ENCODE results near the gene PHACTR1. TPM values are rescaled to one million over a fixed set of nuclear protein-coding genes. Genes with fewer than 3 reads are reported as not detected.

PHACTR1 gene
- total RNA-seq, 1 experiment from 2014 or later = not detected

DNA sequence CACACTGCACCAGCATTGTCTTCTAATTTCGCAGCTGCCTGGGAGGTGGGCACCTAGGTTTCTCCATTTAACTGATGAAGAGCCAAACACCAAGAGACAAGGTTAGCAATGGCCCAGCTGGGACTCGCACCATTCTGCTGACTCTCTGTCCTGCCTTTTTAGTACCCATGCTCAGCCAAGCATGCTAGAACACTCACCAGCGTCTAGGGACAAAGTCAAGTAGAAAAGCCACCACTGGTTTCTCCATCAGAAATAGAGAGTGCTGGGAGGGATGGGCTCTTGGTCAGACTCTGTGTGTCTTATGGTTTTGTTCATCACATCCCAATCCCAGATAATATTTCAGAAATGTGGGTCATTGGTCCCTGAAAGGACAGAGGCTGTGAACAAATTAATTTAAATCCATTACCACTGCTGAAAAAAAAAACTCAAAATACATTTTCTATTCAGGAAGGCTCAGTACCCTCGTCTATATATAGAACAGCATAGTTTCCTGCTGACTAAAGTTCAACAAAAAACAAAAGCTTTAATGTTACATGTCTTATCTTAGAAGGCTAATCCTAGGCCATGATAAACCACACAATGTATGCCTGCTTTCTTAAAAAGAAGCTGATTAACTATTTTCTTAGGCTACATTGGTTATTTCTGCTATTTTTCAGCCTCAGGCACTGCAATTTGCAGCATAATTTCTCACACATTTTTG, 500.8 kb downstream of the PHACTR1 start:
- H3K4me2 ChIP-seq (ENCODE audit: low read length) = no peak overlapping the region
- POLR2A ChIA-PET (ENCODE audit: unreplicated experiment) = no interaction called here
- H3K27ac ChIP-seq (ENCODE audit: low read length) = no peak overlapping the region

DNA sequence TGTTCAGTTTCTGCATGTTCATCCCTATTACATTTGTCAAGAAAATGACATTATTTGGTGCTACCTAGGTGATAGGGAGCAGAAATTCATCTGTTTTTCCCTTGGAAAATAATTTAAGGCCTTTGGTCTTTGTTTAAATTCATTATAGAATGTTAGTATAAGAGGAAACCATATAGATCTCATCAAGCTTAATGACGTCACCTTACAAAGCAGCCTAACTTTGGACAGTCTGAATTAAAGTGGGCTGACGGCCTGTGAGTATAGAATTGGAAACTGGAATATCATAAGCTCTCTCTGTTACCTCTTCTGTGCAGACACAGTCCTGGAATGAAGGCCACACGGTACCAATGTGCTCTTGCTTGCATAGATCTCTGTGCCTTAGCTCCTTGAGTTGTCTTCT, 503.7 kb downstream of the PHACTR1 start:
- ChIA-PET CTCF (no interaction called here), POLR2A (ENCODE audit: unreplicated experiment) (no interaction called here)
- ATAC-seq = no peak
- H3K9ac ChIP-seq (ENCODE audit: low read length) = no peak overlapping the region
- no peak overlapping the region for H3K4me2 ChIP-seq (ENCODE audit: low read length)
- TF ChIP-seq EZH2 (IDR thresholded peaks at IDR 0.05; ENCODE audit: low read length, unreplicated experiment) (no peak), EZH2phosphoT487 (IDR thresholded peaks at IDR 0.05; ENCODE audit: borderline replicate concordance, low read length) (no peak)
- TF ChIP-seq, protein P1, sequence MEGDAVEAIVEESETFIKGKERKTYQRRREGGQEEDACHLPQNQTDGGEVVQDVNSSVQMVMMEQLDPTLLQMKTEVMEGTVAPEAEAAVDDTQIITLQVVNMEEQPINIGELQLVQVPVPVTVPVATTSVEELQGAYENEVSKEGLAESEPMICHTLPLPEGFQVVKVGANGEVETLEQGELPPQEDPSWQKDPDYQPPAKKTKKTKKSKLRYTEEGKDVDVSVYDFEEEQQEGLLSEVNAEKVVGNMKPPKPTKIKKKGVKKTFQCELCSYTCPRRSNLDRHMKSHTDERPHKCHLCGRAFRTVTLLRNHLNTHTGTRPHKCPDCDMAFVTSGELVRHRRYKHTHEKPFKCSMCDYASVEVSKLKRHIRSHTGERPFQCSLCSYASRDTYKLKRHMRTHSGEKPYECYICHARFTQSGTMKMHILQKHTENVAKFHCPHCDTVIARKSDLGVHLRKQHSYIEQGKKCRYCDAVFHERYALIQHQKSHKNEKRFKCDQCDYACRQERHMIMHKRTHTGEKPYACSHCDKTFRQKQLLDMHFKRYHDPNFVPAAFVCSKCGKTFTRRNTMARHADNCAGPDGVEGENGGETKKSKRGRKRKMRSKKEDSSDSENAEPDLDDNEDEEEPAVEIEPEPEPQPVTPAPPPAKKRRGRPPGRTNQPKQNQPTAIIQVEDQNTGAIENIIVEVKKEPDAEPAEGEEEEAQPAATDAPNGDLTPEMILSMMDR (conservative IDR thresholded peaks at IDR 0.05; ENCODE audit: low read depth, low read length) = no peak
- H3F3A ChIP-seq (ENCODE audit: low read length, unreplicated experiment) = no peaks in the 10 kb centered on the region
- H3K4me1 ChIP-seq (ENCODE audit: insufficient read depth, low read length) = no peaks in the 10 kb centered on the region
- BruUV-seq (replicated peaks) = no TSS peak
- H3K4me3 ChIP-seq (ENCODE audit: low read length) = no peak overlapping the region
- no peaks in the 10 kb centered on the region for H3K36me3 ChIP-seq (ENCODE audit: low read depth, low read length)
- H4K20me1 ChIP-seq (ENCODE audit: low read length) = no peaks in the 10 kb centered on the region
- no peaks in the 10 kb centered on the region for H3K79me2 ChIP-seq (ENCODE audit: low read length)
- H3K9me2 ChIP-seq (replicated peaks; ENCODE audit: low read length) = no peaks in the 10 kb centered on the region
- no peak overlapping the region for H2AFZ ChIP-seq (ENCODE audit: low read length)
- H3K9me3 ChIP-seq (ENCODE audit: low read length) = no peaks in the 10 kb centered on the region
- DNase-seq = no peak
- no peak overlapping the region for H3K27ac ChIP-seq (ENCODE audit: low read length)
- intact Hi-C loops (cut with micrococcal nuclease) = no loop called here
- H3K27me3 ChIP-seq (ENCODE audit: low read length) = peaks cover 85% of the 10 kb centered on the region

More for the DNA sequence above, 500.8 kb downstream of the PHACTR1 start:
- Histone ChIP-seq H3K4me3 (ENCODE audit: low read length) (no peak overlapping the region), H3K4me1 (ENCODE audit: insufficient read depth, low read length) (no peaks in the 10 kb centered on the region), H3K9ac (ENCODE audit: low read length) (no peak overlapping the region), H3K27me3 (ENCODE audit: low read length) (peaks cover 93% of the 10 kb centered on the region), H3K9me3 (ENCODE audit: low read length) (no peaks in the 10 kb centered on the region), H3K79me2 (ENCODE audit: low read length) (no peaks in the 10 kb centered on the region), H2AFZ (ENCODE audit: low read length) (no peak overlapping the region), H4K20me1 (ENCODE audit: low read length) (no peaks in the 10 kb centered on the region), H3K9me2 (replicated peaks; ENCODE audit: low read length) (no peaks in the 10 kb centered on the region), H3F3A (ENCODE audit: low read length, unreplicated experiment) (no peaks in the 10 kb centered on the region), H3K36me3 (ENCODE audit: low read depth, low read length) (no peaks in the 10 kb centered on the region)
- no TSS peak for BruUV-seq (replicated peaks)
- ATAC-seq (no peak), DNase-seq (no peak)
- intact Hi-C loops (cut with micrococcal nuclease) = no loop called here
- CTCF ChIA-PET = no interaction called here
- TF ChIP-seq EZH2phosphoT487 (IDR thresholded peaks at IDR 0.05; ENCODE audit: borderline replicate concordance, low read length) (no peak), EZH2 (IDR thresholded peaks at IDR 0.05; ENCODE audit: low read length, unreplicated experiment) (no peak)
- TF ChIP-seq, protein P1 (conservative IDR thresholded peaks at IDR 0.05; ENCODE audit: low read depth, low read length) = no peak

DNA sequence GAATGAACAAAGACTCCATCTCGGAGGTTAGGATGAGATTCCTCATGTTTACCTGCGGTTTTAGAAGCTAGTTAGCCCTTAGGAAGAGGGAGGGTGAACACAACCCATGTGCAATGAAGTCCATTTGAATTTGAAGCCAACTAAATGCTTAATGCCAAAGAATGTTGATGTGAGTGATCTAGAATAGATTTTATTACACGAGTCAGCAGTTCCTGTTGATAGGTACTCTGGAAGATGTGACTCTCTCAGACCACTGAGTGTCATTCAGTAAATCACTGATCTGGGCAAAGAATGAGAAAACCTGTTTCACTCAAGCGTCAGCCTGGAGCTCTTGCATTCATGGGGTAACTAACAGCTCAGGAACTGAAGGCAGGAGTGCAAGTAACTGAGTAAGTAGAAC, 505.5 kb downstream of the PHACTR1 start:
- H3K79me2 ChIP-seq (ENCODE audit: low read length) = no peaks in the 10 kb centered on the region
- H3K9me3 ChIP-seq (ENCODE audit: low read length) = no peaks in the 10 kb centered on the region
- TF ChIP-seq EZH2phosphoT487 (IDR thresholded peaks at IDR 0.05; ENCODE audit: borderline replicate concordance, low read length) (no peak), EZH2 (IDR thresholded peaks at IDR 0.05; ENCODE audit: low read length, unreplicated experiment) (no peak)
- TF ChIP-seq, protein P1 (conservative IDR thresholded peaks at IDR 0.05; ENCODE audit: low read depth, low read length) = no peak
- H3K27me3 ChIP-seq (ENCODE audit: low read length) = peaks cover 74% of the 10 kb centered on the region
- H3K4me3 ChIP-seq (ENCODE audit: low read length) = no peak overlapping the region
- H3K4me2 ChIP-seq (ENCODE audit: low read length) = no peak overlapping the region
- H3K9me2 ChIP-seq (replicated peaks; ENCODE audit: low read length) = no peaks in the 10 kb centered on the region
- BruUV-seq (replicated peaks) = no TSS peak
- CTCF ChIA-PET = no interaction called here
- no peaks in the 10 kb centered on the region for H3K4me1 ChIP-seq (ENCODE audit: insufficient read depth, low read length)
- ATAC-seq (no peak), DNase-seq (no peak)
- H4K20me1 ChIP-seq (ENCODE audit: low read length) = no peaks in the 10 kb centered on the region
- POLR2A ChIA-PET (ENCODE audit: unreplicated experiment) = no interaction called here
- H3F3A ChIP-seq (ENCODE audit: low read length, unreplicated experiment) = no peaks in the 10 kb centered on the region
- no peak overlapping the region for H2AFZ ChIP-seq (ENCODE audit: low read length)
- H3K9ac ChIP-seq (ENCODE audit: low read length) = no peak overlapping the region
- H3K36me3 ChIP-seq (ENCODE audit: low read depth, low read length) = no peaks in the 10 kb centered on the region
- intact Hi-C loops (cut with micrococcal nuclease) = no loop called here
- no peak overlapping the region for H3K27ac ChIP-seq (ENCODE audit: low read length)

Measured in PC-3 (cell line).